Vagina (tissue), 2 donors: ENCODE results near the gene NPLOC4.

Experiments used
- POLR2A ChIP-seq, 2 donors: fragments of 450-650 bp; IDR thresholded peaks; one replicate each; pipeline ENCODE4 v1.6.1; 2017; ENCODE audit warnings: antibody characterized with exemption in 2 of 2, mild to moderate bottlenecking in 2 of 2, moderate library complexity in 2 of 2
- POLR2AphosphoS5 ChIP-seq, 2 donors: sonication (generic); formaldehyde crosslinking; IDR thresholded peaks; one replicate each; pipeline ENCODE4 v1.9.0; 2017; ENCODE audit warnings: antibody characterized with exemption in 2 of 2, mild to moderate bottlenecking in 2 of 2, low read depth in 1 of 2; ENCODE audit not compliant: insufficient read depth in 1 of 2
- TF ChIP-seq, protein P1 (sequence below), 3 experiments: fragments of 450-650 bp in 2 of 3; fragments of 200-600 bp in 1 of 3; sonication (generic) in 1 of 3; IDR thresholded peaks; one replicate each; pipeline ENCODE4 v1.5.1; 2017 to 2019; ENCODE audit warnings: antibody characterized with exemption in 3 of 3, mild to moderate bottlenecking in 2 of 3, moderate library complexity in 2 of 3

DNA sequence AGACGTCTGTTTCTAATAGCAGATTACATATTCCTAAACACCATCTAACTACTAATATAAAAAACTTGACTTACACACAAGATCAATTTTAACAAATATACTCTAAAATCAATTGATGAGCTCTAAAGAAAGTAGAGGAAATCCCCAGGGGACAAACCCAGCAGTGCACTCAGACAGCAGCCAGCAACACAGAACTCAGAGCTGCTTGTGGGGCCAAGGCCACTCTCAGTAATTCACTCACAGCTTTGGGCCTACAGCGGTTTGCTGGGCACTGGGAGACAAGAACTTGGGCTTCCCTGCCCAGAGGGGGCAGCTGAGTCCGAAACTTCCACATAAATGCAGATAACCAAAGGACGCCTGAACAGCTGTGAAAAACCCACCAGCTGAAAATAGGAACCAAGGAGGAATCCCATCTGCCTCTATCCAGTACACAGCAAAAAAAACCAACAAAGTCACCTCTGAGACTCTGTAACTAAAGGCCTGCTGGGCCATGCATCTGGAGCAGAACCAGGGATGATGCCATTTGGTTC, 21.4 kb downstream of the NPLOC4 start:
- TF ChIP-seq, protein P1, sequence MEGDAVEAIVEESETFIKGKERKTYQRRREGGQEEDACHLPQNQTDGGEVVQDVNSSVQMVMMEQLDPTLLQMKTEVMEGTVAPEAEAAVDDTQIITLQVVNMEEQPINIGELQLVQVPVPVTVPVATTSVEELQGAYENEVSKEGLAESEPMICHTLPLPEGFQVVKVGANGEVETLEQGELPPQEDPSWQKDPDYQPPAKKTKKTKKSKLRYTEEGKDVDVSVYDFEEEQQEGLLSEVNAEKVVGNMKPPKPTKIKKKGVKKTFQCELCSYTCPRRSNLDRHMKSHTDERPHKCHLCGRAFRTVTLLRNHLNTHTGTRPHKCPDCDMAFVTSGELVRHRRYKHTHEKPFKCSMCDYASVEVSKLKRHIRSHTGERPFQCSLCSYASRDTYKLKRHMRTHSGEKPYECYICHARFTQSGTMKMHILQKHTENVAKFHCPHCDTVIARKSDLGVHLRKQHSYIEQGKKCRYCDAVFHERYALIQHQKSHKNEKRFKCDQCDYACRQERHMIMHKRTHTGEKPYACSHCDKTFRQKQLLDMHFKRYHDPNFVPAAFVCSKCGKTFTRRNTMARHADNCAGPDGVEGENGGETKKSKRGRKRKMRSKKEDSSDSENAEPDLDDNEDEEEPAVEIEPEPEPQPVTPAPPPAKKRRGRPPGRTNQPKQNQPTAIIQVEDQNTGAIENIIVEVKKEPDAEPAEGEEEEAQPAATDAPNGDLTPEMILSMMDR (IDR thresholded peaks at IDR 0.05): no peak
- no peak for TF ChIP-seq POLR2A (IDR thresholded peaks at IDR 0.05)
- TF ChIP-seq POLR2AphosphoS5 (IDR thresholded peaks at IDR 0.05; ENCODE audit: insufficient read depth in 1 of 2, low read depth in 1 of 2): no peak
